ENCODE results near the gene ZP3.
"Not testable (repeated sequence)": the region's sequence is repeated elsewhere in the genome, so short reads cannot be mapped to it uniquely, and the experiment has no call there.

- TF ChIP-seq CTCF (IDR thresholded peaks at IDR 0.05); ZFX (IDR thresholded peaks at IDR 0.05; ENCODE audit: borderline replicate concordance): not testable (repeated sequence)
Observed at GRCh38 chr7:76403097-76403496, 21.7 kb upstream of the ZP3 start.
